Midbrain (tissue), 1 donor: ENCODE results near the gene LYST.
"Not testable (repeated sequence)": the region's sequence is repeated elsewhere in the genome, so short reads cannot be mapped to it uniquely, and the experiment has no call there.

Experiments
- DNase-seq: peaks from one replicate; lab custom pipeline; 2025; lab: John Stamatoyannopoulos, UW

Gene LYST

DNA sequence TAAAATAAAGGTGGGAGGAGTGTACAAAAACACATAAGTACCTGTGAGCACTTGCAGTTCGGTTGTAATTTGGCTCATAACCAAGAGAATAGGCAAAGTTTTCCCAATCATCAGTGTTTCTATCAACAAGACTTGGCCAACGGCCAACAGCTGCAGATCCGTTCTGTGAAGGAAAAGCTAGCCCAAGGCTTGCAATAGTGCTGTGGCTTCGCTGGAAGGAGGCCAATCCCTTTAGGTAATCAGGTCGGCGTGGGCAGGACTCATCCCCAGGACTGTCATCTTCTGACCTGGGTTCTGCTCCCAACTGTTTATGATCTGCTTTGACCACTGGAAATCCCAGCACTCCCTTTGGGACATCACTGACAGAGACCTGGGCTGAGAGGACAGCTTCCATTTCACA, 107.8 kb downstream of the LYST start:
- no peak for DNase-seq

GRCh38 chr1:235757587-235758096, 109.1 kb downstream of the LYST start:
- DNase-seq, result no peak

- DNase-seq, result not testable (repeated sequence)
These were observed 112.5 kb downstream of the LYST start for GRCh38 chr1:235754186-235754585.

GRCh38 chr1:235749755-235750300, 116.9 kb downstream of the LYST start:
- no peak for DNase-seq

GRCh38 chr1:235748747-235749146, 118.0 kb downstream of the LYST start:
- no peak for DNase-seq

GRCh38 chr1:235746245-235746644, 120.5 kb downstream of the LYST start:
- DNase-seq, result no peak

GRCh38 chr1:235745503-235746136, 121.1 kb downstream of the LYST start:
- no peak for DNase-seq

DNA sequence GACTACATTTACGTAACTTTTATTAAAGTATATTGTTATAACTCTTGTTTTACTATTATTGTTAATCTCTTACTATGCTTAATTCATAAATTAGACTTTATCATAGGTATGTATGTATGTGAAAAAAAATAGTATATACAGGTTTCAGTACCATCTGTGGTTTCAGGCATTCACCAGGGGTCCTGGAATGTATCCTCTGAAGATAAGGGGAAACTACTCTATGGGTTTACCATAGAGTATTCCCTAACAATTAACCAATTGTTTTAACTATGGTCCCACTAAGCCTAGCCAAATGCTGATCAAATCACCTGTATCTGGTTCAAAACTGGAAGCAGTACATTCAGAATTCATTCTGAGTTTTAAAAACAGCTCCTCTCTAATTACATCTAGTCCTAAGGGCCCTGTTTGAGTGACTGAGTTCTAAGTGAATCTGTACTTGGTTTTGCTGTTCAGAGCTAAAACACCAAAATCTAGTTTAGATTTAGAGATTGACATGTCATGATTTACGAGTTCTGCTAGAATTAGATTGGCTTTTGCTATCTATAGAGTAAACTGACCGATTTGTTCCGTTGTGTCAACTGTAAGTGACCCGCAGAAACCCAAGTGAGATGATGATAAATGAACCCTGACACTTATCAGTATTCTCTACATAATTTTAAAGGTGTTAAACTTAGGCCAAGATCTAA, 123.6 kb downstream of the LYST start:
- no peak for DNase-seq

DNA sequence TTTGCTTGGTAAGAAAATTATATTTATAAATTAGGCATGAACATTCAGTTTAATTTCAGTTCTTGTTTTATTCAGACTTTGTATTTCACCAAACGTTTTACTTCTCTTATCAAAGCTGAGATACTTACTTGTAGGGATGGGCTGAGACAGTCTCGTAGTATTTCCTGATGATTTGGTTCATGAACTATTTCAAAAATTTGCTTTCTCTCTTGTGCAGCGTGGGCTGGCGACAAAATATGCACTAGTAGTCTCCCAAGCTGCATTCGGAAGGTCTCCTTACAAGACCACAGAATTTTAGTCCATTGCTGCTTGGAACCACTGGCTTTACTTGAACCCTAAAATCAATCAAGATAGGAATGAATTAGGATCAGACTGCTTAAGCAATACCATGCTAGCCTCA, 125.4 kb downstream of the LYST start:
- DNase-seq, result no peak

DNA sequence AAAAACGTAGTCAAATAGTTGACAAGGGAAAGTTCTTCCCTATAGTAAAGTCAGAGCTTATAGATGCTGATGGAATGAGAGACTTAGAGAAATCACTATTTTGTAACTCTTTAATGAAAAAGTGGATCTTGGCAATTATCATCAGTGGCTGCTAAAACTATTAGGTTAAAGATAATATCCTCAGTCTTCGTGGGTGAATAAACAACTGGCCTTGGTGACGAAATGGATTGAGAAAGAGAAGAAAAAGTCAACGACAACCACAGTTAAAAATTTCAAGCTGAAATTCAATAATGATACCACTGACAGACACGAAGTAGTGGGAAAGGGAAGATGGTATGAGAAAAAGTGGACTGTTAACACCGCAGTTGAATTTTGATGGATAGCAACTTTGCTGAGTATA, 127.1 kb downstream of the LYST start:
- DNase-seq, result no peak

GRCh38 chr1:235739124-235739523, 127.6 kb downstream of the LYST start:
- DNase-seq, result no peak

- no peak for DNase-seq
These were observed 129.0 kb downstream of the LYST start for GRCh38 chr1:235737751-235738150.

- DNase-seq, result no peak
These were observed 130.4 kb downstream of the LYST start for GRCh38 chr1:235736263-235736662.

DNA sequence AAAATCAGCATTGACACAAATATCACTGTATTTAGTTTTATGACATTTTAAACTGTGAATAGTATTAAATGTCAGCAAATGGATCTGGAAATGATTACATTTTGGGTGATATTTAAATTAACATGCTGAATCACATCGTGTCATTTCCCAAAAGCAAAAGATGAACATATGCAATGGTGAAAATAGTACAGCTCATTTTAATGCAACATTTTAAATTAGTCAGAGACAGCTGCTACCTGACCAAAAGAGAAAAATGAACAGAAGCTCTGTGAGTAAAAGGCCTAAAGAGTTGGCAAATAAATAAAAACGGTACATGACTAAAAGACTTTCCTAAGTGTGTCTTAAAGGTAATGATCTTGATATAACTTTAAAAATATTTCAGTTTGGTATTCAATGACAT, 131.1 kb downstream of the LYST start:
- DNase-seq, result no peak

DNA sequence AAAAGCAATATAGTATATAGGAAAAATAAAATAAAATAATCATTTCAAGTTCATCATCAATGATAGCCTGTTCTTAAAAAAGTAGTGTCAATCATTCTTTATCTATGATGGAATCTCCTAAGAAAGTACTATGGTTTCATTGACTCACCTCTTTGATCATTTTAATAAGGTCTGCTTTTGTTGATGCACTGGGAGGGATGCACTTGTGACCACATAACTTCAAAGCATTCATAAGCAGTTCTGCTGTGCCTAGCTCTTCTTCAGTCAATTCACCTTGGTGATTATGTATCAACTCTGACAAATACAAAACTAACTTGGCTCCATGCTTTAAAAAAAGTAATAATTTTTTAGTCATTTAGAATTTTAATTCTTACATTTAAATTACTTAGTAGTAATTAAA, 132.4 kb downstream of the LYST start:
- no peak for DNase-seq

GRCh38 chr1:235730007-235730406, 136.7 kb downstream of the LYST start:
- no peak for DNase-seq

DNA sequence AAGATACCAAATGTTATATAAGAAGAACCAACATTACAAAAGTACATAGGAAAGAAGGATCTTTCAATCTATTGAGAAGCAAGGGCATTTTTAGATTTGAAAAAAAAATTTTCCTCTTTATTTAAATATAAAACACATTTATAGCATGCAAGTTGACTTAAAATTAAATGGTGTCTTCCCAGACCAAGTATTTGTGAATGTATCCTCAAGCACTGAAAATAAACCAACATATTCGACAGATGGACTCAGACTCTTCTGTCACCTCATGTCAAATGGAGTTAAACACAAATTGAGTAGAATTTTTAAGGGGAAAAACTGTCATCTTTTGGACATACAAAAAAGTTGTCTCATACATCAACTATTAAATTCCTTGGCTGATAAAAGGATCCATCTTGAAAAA, 140.1 kb downstream of the LYST start:
- no peak for DNase-seq

DNA sequence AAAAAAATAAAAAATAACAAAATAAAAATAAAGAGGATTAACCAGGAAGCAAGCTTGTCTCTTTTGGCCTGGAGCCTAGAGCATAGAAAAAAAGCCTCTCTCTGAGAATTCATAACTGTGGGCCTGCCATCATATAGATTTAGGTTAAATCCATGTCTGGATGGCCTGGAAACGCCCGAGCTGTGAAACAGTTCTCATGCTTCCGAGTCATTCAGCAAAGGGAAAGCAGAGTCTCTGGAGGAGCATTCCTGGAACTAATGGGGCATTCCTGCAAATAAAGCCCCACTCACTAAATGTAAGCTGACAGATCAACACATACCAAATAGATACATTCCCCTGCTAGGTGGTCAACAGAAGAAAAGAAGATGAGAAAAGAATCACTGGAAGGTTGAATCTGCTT, 141.3 kb downstream of the LYST start:
- DNase-seq, result no peak

DNA sequence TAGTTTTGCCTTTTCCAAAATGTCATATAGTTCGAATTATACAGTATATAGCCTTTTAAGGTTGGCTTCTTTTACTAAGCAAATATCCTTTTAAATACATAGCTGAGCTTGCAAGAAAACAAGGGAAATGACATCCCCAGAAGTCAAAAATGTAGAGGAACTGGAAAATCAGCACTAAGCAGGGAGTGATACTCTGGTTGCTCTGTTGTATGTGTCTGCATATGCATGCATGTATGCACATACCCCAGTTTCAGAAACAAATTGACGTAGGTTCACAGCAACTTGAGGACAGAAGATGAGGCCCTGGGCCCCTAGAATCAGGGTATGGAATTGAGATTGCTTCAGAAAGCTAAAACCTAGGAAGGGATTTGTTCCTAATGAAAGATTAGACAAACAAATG, 142.0 kb downstream of the LYST start:
- DNase-seq, result no peak

DNA sequence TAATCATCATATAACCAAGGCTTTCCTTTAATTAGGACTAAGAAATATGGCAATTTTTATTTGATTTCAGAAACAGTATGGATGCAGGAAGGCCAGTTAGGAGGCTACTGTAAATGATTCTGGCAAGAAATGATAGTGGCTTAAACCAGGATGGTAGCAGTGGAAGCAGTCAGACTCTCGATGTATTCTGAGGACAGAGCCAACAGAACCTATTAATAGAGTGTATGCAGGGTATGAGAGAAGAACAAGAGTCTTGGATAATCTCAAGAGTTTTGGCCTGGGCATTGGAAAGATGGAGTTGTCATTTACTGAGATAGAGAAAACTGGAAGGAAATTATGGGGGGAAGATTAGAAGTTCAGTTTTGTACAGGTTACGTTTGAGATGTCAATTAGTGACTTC, 143.8 kb downstream of the LYST start:
- no peak for DNase-seq

DNA sequence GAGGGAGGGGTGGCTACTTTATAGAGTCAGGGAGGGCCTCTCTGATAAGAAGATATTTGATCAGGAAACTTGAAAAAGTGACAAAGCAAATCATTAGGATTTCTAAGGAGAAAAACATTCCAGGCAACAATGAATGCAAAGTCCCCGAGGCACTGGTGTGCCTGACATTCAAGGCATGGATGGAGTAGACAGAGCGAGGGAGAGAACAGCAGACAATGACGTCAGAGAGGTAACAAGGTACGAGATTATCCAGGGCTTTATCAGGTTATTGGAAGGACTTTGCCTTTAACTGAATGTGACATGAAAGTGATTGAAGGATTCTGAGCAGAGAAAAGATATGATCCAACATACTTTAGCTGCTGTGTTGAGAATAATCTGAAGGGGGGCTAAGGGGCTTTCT, 144.7 kb downstream of the LYST start:
- DNase-seq, result no peak

GRCh38 chr1:235720544-235720943, 146.2 kb downstream of the LYST start:
- DNase-seq, result no peak

- no peak for DNase-seq
These were observed 152.4 kb downstream of the LYST start for GRCh38 chr1:235714205-235714897.
